OCI-LY7 (cell line): Measurements from ENCODE around the gene ADAMTS4. TPM values are rescaled to one million over a fixed set of nuclear protein-coding genes. Genes with fewer than 3 reads are reported as not detected.
A peak's percentile ranks its signal among the peaks of the same experiment; 100 is the strongest.

Experiments
- BruUV-seq: library from RNA; stranded (reverse); fragments of 400-500 nt; replicated peaks from 2 replicates; lab custom pipeline; 2021; lab: Mats Ljungman, UMichigan
- CTCF ChIA-PET: fragments of 300-600 bp; sonication (Branson Sonifier 250); formaldehyde crosslinking; loops from one replicate; lab custom pipeline; 2022; ENCODE audit warnings: antibody characterized with exemption; ENCODE audit not compliant: unreplicated experiment; lab: Charles Lee
- POLR2A ChIA-PET: fragments of 300-600 bp; sonication (Branson Sonifier 250); formaldehyde crosslinking; loops from one replicate; lab custom pipeline; 2022; ENCODE audit warnings: antibody characterized with exemption; lab: Charles Lee
- DNase-seq: peaks from one replicate; pipeline ENCODE4 v3.0.0-alpha.2; 2015; ENCODE audit warnings: low spot score
- H2AFZ ChIP-seq: fragments of 200-600 bp; sonication (generic), shearing (Covaris generic); 2 replicates; pipeline ENCODE4 v1.6.1; 2014; ENCODE audit warnings: mild to moderate bottlenecking, antibody characterized with exemption, low read length, moderate library complexity
- H3K27ac ChIP-seq: fragments of 200-600 bp; sonication (generic); 2 replicates; pipeline ENCODE4 v1.5.1; 2014; ENCODE audit warnings: mixed run types, low read depth, mild to moderate bottlenecking, moderate library complexity, low read length, inconsistent platforms; ENCODE audit not compliant: poor library complexity, severe bottlenecking
- H3K36me3 ChIP-seq: fragments of 200-600 bp; sonication (generic); 2 replicates; pipeline ENCODE4 v1.6.1; 2014; ENCODE audit warnings: mild to moderate bottlenecking, antibody characterized with exemption, low read length, moderate library complexity, mixed read lengths; ENCODE audit not compliant: insufficient read depth
- H3K4me1 ChIP-seq: fragments of 200-600 bp; sonication (generic); 2 replicates; pipeline ENCODE4 v1.5.1; 2014; ENCODE audit warnings: mild to moderate bottlenecking, low read length; ENCODE audit not compliant: insufficient read depth, poor library complexity, severe bottlenecking
- H3K4me2 ChIP-seq: fragments of 200-600 bp; sonication (generic); 2 replicates; pipeline ENCODE4 v1.6.1; 2014; ENCODE audit warnings: mild to moderate bottlenecking, low read length
- H3K4me3 ChIP-seq: fragments of 200-600 bp; sonication (generic); 2 replicates; pipeline ENCODE4 v1.5.1; 2014; ENCODE audit warnings: mild to moderate bottlenecking, low read depth, low read length; ENCODE audit not compliant: poor library complexity, severe bottlenecking
- H3K79me2 ChIP-seq: fragments of 200-600 bp; sonication (generic); 2 replicates; pipeline ENCODE4 v1.6.1; 2016; ENCODE audit warnings: low read depth, mild to moderate bottlenecking, low read length, moderate library complexity, mixed read lengths; ENCODE audit not compliant: insufficient read depth
- H3K9me2 ChIP-seq: fragments of 200-600 bp; sonication (generic); 2 replicates; pipeline ENCODE4 v1.6.1; 2016; ENCODE audit warnings: mild to moderate bottlenecking, low read length, mixed read lengths; ENCODE audit not compliant: insufficient read depth
- H3K9me3 ChIP-seq: fragments of 200-600 bp; sonication (generic); 2 replicates; pipeline ENCODE4 v1.6.1; 2014; ENCODE audit warnings: mild to moderate bottlenecking, mixed run types, low read length, mixed read lengths
- H4K20me1 ChIP-seq: fragments of 200-600 bp; sonication (generic); 2 replicates; pipeline ENCODE4 v1.6.1; 2014; ENCODE audit warnings: mild to moderate bottlenecking, antibody characterized with exemption, low read length, moderate library complexity, mixed read lengths; ENCODE audit not compliant: insufficient read depth
- EZH2phosphoT487 ChIP-seq: fragments of 200-600 bp; sonication (generic); IDR thresholded peaks from 2 replicates; pipeline ENCODE4 v1.6.1; 2018; ENCODE audit warnings: low read depth, borderline replicate concordance, mild to moderate bottlenecking, mixed run types, antibody characterized with exemption, low read length, moderate library complexity, mixed read lengths
- intact Hi-C: fragments of 100-400 bp; cut with micrococcal nuclease; formaldehyde crosslinking; loops from one replicate; pipeline ENCODE4 v1.10.0; 2022; ENCODE audit not compliant: unreplicated experiment
- total RNA-seq, 2 experiments: library from RNA; depleted of rRNA in 1 of 2; stranded (reverse); fragments of >200 nt in 1 of 2; shearing (Covaris generic) in 1 of 2; gene quantifications; 2 replicates each; pipeline ENCODE4 v1.2.3, GENCODE V29; 2014 to 2022
- TF ChIP-seq, protein P1 (sequence below): fragments of 200-600 bp; sonication (generic); conservative IDR thresholded peaks from 2 replicates; pipeline ENCODE4 v1.5.1; 2014; ENCODE audit warnings: mild to moderate bottlenecking, antibody characterized with exemption, low read length, moderate library complexity, mixed read lengths

Gene ADAMTS4
- total RNA-seq, 2 experiments from 2014 or later: 0.03 to 0.15 TPM

DNA sequence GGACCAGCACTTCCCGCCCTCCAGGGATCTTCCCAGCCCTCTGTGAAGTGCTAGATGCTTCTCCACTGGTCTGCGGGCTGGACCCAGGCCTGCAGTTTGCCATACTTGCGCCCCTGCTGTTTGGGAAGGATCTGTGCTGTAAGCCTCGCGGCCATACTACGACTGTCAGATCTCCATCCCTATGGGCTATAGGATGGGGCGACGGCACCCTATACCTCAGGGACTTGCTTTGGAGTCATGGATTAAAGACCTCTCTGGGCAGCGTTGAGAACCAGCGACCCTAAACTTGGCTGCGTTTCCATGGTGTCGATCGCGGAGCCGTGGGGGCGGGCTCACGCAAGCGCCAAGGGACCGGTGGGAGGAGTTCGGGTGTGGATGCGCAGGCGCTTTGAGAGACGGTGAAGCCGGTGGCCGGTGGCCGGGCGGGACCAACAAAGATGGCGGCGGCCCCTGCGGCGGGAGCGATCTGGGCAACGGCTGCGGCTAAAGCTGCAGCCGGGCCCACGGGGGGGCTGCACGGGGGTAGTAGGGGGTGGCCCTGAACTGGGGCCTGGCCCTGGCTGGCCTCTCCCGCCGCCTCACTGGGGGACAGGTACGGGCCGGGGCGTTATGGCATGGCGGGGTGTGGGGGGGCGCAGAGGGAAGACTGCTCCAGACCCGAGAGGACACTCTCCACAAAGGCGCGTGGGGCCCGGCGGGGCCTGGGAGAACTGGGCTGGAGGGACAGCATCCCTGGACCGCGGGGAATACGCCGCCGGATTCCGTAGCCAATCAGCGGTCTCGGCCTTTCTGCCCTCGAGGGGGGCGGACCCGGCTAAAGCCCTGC lies 39.6 kb downstream of the ADAMTS4 start, which contains the start of gene USP21:
Gene USP21, plus strand, starts transcription at position 414 of the 826 bp plus-strand sequence. CDS start 1,141 bp downstream, outside the sequence.
- POLR2A ChIA-PET: interaction anchor here (0.5 to 1.6 kb wide), 4 partner anchors 10 to 229 kb away, joined by 3 to 4 read pairs (median 3); no protein-coding TSS in a partner anchor
- intact Hi-C loops: loop anchor here (5.0 kb wide), 1 partner anchor 162 kb away; no protein-coding TSS in a partner anchor
- Histone ChIP-seq H2AFZ (peak within 1 kb of the TSS; percentile 82), H3K4me3 (peak within 1 kb of the TSS; percentile 82), H3K4me1 (peaks cover 25% of the 10 kb centered on the region), H3K79me2 (peaks cover 13% of the 10 kb centered on the region; the same call in 1 of the 2 replicates), H3K9me2 (no peaks in the 10 kb centered on the region), H3K36me3 (peaks cover 31% of the 10 kb centered on the region; the same call in 1 of the 2 replicates), H3K9me3 (no peaks in the 10 kb centered on the region), H3K4me2 (peak within 1 kb of the TSS; percentile 85), H3K27ac (peak within 1 kb of the TSS; percentile 38), H4K20me1 (no peaks in the 10 kb centered on the region)
- CTCF ChIA-PET: no interaction called here
- TF ChIP-seq, protein P1, sequence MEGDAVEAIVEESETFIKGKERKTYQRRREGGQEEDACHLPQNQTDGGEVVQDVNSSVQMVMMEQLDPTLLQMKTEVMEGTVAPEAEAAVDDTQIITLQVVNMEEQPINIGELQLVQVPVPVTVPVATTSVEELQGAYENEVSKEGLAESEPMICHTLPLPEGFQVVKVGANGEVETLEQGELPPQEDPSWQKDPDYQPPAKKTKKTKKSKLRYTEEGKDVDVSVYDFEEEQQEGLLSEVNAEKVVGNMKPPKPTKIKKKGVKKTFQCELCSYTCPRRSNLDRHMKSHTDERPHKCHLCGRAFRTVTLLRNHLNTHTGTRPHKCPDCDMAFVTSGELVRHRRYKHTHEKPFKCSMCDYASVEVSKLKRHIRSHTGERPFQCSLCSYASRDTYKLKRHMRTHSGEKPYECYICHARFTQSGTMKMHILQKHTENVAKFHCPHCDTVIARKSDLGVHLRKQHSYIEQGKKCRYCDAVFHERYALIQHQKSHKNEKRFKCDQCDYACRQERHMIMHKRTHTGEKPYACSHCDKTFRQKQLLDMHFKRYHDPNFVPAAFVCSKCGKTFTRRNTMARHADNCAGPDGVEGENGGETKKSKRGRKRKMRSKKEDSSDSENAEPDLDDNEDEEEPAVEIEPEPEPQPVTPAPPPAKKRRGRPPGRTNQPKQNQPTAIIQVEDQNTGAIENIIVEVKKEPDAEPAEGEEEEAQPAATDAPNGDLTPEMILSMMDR: peak; percentile 38; the same call in 1 of the 2 replicates
- TF ChIP-seq EZH2phosphoT487: no peak
- DNase-seq: peak; percentile 95
- no TSS peak for BruUV-seq

DNA sequence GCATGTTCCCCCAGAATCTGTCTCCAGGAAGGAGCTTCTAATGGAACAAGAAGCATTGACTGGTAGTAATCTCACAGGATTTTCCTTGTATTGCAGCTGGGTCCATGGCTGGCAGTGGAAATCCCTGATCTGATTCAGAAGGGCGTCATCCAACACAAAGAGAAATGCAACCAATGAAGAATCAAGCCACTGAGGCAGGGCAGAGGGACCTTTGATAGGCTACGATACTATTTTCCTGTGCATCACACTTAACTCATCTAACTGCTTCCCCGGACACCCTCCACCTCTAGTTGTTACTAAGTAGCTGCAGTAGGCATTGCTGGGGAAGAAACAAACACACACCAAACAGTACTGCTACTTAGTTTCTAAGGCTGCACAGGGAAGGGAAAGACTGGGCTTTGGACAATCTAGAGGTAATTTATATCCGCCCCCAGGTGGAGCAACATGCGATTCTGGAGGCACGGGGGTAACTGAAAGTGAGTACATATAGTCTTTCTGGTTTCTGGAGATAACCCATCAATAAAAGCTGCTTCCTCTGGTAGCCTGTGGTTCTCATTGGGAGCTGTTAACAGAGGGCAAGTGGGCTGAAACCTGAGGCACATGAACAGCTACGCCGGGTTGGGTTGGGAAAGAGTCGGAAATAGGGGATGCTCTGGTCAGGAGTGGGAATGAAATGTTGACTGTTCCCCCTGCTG lies 40.4 kb downstream of the ADAMTS4 start:
- peak overlapping the region; percentile 85 for H3K4me2 ChIP-seq
- peaks cover 25% of the 10 kb centered on the region for H3K4me1 ChIP-seq
- intact Hi-C loops: loop anchor here (5.0 kb wide), 1 partner anchor 161 kb away; no protein-coding TSS in a partner anchor
- ChIA-PET POLR2A (interaction anchor here (0.5 to 1.6 kb wide), 7 partner anchors 8 to 230 kb away, joined by 3 to 6 read pairs (median 4); partner anchors contain the start of gene ARHGAP30), CTCF (no interaction called here)
- H3K9me2 ChIP-seq: no peaks in the 10 kb centered on the region
- peak overlapping the region; percentile 82 for H3K4me3 ChIP-seq
- DNase-seq: no peak
- no peaks in the 10 kb centered on the region for H3K9me3 ChIP-seq
- H3K79me2 ChIP-seq: peaks cover 13% of the 10 kb centered on the region; the same call in 1 of the 2 replicates
- TF ChIP-seq EZH2phosphoT487: no peak
- TF ChIP-seq, protein P1: no peak
- H3K27ac ChIP-seq: no peak overlapping the region
- H4K20me1 ChIP-seq: no peaks in the 10 kb centered on the region
- H2AFZ ChIP-seq: no peak overlapping the region
- peaks cover 28% of the 10 kb centered on the region; the same call in 1 of the 2 replicates for H3K36me3 ChIP-seq
- BruUV-seq: TSS peak; percentile 41
